GM19455 (cell line): ENCODE measurements around the gene NAIP.
A peak's percentile ranks its signal among the peaks of the same experiment; 100 is the strongest.
"Not testable (repeated sequence)": the region's sequence is repeated elsewhere in the genome, so short reads cannot be mapped to it uniquely, and the experiment has no call there.

ENCODE experiments used
- ATAC-seq: cut with Tn5 transposase; IDR thresholded peaks from one replicate; pipeline ENCODE4 v1.9.1; 2021; ENCODE audit not compliant: unreplicated experiment

NAIP gene

DNA sequence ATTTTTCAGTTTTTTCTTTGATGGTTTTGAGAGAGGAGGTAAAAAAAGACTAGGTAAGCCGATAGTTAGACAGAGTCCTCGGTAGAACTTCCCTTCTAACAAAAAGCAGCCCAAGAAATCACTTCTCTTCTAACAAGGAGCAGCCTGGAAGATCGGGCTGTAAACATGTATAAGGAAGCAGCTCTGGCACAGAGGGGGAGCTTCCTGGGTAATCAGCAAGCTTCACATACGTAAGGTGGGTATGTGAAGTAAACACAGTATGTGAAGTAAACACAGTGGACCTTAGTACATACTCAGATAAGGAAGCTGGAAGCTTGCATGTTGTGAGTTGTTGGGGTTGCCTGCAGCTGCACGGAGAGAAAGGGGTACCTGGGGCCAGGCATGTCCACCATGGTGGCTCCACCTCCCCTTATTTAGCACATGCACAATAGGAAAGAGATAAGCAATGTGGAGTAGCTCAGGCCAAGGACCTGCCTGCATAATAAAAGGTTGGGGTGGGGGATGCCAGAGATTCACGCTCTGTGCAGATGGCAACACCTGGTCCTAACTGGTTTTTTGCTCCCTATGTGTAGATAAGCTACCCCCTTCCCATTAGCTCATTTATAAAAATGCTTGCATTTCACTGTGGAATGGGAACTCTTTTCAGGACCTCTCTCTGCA lies 93.3 kb downstream of the NAIP start:
- not testable (repeated sequence) for ATAC-seq

- peak; percentile 42 for ATAC-seq
Measured at GRCh38 chr5:70925211-70925562, 100.0 kb downstream of the NAIP start.
